Measurements from ENCODE around the gene ATOH8.
"Not testable (repeated sequence)": the region's sequence is repeated elsewhere in the genome, so short reads cannot be mapped to it uniquely, and the experiment has no call there.

The ATOH8 gene

GRCh38 chr2:85826990-85827878, 73.4 kb downstream of the ATOH8 start:
- DNase-seq (ENCODE audit: low read depth in 3 of 3), result peak; percentile 63 to 71 (median 64)

GRCh38 chr2:85827879-85828569, 74.2 kb downstream of the ATOH8 start:
- no peak for DNase-seq (ENCODE audit: low read depth in 3 of 3)

- no peak for DNase-seq (ENCODE audit: low read depth in 3 of 3)
Measured at GRCh38 chr2:85828725-85829124, 74.9 kb downstream of the ATOH8 start.

DNA sequence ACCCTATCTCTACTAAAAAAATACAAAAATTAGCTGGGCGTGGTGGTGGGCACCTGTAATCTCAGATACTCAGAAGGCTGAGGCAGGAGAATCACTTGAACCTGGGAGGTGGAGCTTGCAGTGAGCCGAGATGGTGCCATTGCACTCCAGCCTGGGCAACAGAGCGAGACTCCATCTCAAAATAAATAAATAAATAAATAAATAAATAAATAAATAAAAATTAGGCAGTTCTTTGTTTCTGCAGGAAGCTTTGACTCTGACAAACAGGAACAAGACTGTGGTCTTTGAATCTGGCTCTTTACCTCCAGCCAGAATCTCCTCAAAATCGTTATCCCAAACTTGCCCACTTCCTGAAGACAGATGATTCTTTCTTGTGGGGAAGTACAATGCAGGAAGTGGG, 75.6 kb downstream of the ATOH8 start:
- not testable (repeated sequence) for DNase-seq (ENCODE audit: low read depth in 3 of 3)

GRCh38 chr2:85830645-85831044, 76.9 kb downstream of the ATOH8 start:
- DNase-seq (ENCODE audit: low read depth in 3 of 3), result no peak

DNA sequence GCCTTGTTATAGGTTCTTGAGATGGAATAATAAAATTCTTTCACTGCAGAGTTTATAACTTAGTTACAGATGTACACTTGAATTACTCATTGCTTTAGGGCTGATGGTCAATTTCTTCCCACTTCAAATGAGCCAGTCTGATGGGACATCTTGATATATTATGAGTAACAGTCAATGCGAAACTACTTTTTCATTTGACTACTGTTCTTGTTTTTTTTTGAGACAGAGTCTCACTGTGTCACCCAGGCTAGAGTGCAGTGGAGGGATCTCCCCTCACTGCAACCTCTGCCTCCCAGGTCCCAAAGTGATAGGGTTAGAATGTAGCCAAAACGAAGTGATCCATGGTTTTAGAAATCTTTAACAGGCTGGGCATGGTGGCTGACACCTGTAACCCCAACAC, 77.9 kb downstream of the ATOH8 start:
- DNase-seq (ENCODE audit: low read depth in 3 of 3), result no peak

- no peak for DNase-seq (ENCODE audit: low read depth in 3 of 3)
Measured at GRCh38 chr2:85834466-85834865, 80.7 kb downstream of the ATOH8 start.
